WI38 (cell line): ENCODE data around the gene MBP.

ENCODE experiments used
- H3K4me3 ChIP-seq: 2 replicates; pipeline ENCODE4 v1.5.1; 2011; ENCODE audit warnings: low read depth, mild to moderate bottlenecking, control low read depth, low read length
- CTCF ChIP-seq: IDR thresholded peaks from 2 replicates; pipeline ENCODE4 v1.5.1; 2012; ENCODE audit warnings: low read depth, mild to moderate bottlenecking, control low read depth, low read length

The MBP gene

DNA sequence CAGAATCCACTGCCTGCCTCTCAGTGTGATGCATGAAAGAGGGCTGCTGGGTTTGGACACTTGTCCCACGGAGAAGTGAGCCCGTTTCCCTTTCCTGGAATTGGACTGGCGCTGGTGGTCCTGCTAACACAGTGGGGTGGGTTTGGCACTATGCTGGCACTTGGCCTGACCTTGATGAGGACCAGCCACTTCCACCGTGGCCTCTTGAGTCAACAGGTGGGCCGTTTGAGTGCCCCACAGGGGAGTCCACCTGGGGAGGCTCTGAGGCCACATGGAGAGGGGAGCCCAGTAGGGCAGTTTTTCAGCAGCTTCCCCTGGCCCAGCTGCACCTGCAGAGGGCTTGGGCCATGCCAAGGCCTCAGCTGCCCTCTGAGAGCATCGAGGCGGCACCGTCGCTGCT, 56.5 kb downstream of the MBP start:
- H3K4me3 ChIP-seq = no peak overlapping the region
- no peak for TF ChIP-seq CTCF

DNA sequence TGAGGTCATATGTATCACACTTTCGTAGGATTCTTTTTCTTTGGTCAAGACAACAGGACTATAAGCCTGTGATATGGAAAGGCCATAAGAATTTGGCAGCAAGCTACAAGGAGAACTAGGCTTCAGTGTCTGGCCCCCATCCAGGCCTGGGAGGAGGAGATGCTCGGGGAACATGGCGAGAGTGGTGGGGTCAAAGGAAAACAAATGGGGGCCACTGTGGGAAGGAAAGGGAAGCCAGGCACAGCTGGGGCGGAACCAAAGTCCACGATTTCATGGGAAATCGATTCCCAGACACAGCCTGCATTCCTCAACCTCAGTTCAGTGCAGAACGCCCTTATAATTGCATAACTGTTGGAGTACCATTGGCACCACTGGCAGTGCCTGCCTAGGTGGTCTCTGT, 58.2 kb downstream of the MBP start:
- no peak for TF ChIP-seq CTCF
- no peak overlapping the region for H3K4me3 ChIP-seq

DNA sequence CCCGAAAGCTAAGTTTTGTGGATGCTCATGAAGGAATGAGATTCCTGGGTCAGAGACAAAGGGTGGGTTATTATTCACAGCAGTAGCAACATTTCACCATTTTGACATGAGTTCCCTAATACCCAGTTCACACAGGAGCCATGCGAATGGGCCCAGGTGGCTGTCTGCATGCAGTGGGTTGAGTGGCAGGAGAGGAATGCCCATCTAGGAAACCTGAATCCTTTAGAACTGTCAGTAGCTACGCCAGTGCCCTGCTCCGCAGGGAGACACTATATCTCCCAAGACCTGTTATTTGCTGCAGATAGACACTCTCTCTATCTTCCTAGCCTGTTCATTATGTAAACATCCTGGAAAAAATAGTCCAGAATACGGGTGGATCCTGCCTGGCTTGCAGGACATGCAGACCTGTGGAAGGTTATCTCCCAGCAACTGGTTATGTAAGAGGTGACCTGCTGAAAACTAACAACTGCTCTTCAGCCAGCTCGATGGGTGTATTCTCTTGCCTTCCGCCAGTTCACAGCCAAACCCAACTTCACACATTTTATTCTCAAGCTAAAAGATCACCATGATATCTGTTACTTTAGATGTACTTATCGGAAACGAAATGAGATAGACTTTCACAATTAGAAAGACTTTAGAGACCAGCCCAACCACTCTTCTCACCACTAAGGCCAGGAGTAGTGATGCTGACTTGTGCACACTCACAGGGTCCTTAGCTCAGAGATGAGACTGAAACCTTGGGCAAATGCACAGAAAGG, 59.1 kb downstream of the MBP start:
- no peak for TF ChIP-seq CTCF
- no peak overlapping the region for H3K4me3 ChIP-seq

- no peak overlapping the region for H3K4me3 ChIP-seq
- TF ChIP-seq CTCF = no peak
Observed at GRCh38 chr18:77072566-77072965, 60.0 kb downstream of the MBP start.

DNA sequence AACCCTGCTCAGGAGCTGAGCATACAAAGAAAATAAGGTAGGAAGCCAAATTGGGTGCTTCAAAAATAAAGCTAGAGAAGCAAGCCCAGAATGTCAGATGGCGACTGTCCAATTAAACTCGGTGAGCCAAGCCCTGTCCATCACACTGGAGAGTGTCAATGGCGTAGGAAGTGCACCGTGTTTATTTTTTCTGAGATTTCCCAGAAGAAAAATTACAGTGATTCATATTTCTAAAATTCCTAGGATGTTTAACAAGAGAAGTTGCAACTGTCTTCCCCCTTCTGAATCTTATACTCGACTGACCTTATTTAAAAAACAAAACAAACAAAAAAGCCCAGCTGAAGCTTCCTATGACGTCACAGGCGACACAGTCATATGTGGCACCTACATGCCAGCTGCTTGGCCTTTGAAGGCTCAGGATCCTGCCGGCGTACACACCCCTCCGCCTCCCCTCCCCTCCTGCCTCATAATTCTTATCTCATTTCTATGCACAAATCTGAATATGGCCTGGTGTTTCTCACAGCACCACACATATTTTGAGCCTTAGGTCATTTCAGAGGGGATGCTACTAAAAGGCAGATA, 60.8 kb downstream of the MBP start:
- no peak for TF ChIP-seq CTCF
- H3K4me3 ChIP-seq = no peak overlapping the region

- TF ChIP-seq CTCF = no peak
- H3K4me3 ChIP-seq = no peak overlapping the region
Observed at GRCh38 chr18:77071061-77071460, 61.5 kb downstream of the MBP start.

- H3K4me3 ChIP-seq = no peak overlapping the region
Observed at GRCh38 chr18:77070627-77071026, 62.0 kb downstream of the MBP start.

More at GRCh38 chr18:77070627-77071026, 62.0 kb downstream of the MBP start:
- TF ChIP-seq CTCF = no peak
